Measurements from ENCODE around the gene WDR89.
"Not testable (repeated sequence)": the region's sequence is repeated elsewhere in the genome, so short reads cannot be mapped to it uniquely, and the experiment has no call there.

WDR89 gene

DNA sequence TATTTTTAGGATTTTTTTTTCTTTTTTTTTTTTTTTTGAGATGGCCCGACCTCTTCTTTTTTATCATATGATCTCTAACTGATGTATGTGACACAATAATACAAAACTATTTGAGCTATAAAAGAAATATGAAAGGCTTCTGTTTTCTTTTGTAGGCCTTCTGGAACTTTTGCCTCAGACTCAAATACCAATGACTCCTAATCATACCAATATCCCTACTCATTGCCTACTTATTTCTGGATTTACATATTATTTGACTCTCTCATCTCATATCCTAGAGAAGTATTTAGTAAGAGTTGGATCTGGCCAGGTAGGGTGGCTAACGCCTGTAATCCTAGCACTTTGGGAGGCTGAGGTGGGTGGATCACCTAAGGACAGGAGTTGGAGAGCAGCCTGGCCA is 12.7 kb upstream of the WDR89 start:
- no peak for DNase-seq (ENCODE audit: low read depth)

DNA sequence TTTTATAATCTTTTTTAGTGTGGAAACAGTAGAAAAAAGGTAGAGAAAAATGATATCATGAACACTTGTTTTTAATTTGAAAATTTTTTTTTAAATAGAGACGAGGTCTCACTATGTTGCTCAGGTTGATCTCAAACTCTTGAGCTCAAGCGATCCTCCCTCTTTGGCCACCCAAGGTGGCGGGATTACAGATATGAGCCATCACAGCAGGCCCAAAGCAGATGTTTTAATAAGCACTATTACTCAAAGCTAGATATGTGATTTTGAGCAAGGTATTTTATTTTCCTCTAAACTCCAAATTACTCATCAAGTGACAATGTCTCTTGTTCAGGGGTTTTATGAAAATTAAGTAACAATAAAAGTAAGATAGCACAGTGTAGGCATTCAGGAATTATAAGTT is 10.7 kb upstream of the WDR89 start:
- DNase-seq (ENCODE audit: low read depth): no peak

DNA sequence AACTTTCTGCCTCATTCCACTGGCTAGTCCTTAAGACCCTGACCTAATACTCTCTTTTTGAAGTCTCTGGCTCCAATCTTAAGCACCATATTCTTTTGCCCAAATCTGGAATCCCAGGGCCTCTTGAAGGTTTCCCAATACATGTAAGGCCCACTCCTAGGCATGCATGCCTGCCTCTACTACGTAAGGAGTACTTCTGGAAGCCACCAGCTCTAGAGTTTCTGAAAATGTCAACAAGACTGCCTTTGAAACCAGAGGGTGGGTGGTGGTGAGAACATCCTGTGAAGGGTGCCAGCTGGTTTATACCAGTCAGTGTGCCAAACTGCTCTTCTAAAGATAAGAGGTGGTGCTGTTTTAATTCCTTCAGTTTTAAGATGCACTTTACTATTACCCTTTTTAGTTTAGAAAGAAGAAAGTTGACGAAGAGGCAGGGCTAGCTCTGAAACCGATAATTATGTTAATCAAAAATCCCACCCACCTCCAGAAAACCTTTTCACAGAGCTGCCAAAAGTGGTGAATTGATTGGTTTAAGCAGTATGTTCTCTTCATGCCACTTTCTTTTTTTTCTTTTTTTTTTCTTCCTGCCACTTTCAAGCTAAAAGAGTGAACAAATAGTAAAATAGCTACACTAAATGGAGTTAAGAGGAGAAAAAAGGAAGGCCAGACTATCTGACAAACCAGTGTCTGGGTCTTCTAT is 8.7 kb upstream of the WDR89 start:
- DNase-seq (ENCODE audit: low read depth): peak; percentile 30

DNA sequence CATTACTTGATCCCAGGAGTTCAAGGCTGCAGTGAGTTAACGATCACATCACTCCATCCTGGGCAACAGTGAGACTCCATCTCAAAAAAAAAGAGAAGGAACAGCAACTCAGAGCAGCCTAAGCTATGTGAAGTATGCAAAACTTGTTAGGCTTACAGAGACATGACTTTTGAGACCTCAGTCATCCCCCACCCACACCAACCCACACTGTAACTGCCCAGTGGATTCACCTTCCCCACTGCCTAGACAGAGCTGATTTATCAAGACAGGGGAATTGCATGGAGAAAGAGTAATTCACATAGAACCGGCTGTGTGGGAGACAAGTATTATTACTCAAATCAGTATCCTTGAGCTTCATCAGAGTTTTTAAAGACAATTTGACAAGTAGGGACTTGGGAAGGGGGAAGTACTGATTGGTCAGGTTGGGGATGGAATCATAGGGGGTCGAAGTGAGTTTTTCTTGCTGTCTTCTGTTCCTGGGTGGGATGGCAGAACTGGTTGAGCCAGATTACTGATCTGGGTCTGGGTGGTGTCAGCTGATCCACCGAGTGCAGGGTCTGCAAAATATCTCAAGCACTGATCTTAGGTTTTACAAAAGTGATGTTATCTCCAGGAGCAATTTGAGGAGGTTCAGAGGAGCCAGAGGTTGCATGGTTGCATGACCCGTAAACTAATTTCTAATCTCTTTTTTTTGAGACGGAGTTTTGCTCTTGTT is 6.2 kb upstream of the WDR89 start:
- no peak for DNase-seq (ENCODE audit: low read depth)

DNA sequence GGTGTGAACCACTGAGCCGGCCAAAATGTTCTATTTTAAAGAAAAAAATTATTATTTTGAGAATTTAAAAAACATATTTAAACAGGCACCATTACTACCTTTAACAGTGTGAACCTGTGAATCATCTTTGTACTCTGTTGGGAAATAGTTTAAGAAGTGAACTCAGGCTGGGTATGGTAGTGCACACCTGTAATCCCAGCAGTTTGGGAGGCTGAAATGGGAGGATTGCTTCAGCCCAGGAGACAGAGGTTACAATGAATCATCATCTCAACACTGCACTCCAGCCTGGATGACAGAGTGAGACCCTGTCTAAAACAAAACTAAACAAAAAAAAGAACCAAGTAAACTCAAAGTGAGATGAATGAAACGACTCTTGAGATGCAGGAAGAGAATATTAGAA is 3.1 kb upstream of the WDR89 start:
- DNase-seq (ENCODE audit: low read depth): no peak

DNA sequence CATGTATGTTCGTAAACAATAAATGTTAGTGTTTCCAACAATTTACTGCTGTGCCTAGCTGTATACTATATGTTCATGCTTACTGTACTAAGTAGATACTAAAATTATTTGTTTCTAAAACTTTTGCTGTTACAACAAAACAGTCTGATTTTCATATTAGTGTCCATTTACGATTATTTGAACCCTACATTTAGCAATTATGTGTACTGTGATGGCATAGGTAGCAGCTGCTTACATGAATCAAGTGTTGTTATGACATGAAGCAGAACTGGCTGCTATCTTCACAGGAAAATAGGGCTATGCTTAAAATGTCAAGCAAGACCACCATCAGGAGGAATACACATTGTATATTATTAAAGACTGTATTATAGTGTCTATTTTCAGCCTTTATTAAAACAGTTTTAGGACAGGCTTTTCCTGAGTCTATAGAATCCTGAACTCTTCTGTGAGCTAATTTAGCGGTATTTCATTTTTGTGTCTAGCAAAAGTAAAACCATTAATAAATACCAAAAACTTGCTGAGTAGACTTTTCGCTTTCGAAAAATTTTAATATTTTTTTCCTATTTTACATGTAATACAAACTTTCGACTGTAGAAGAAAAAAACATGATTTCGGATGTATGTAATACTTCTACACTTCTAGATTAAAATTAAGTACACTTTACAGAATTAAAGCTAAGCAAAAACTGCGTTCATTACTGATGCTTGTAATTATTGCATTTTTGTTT is 1.1 kb upstream of the WDR89 start:
- DNase-seq (ENCODE audit: low read depth): no peak

DNA sequence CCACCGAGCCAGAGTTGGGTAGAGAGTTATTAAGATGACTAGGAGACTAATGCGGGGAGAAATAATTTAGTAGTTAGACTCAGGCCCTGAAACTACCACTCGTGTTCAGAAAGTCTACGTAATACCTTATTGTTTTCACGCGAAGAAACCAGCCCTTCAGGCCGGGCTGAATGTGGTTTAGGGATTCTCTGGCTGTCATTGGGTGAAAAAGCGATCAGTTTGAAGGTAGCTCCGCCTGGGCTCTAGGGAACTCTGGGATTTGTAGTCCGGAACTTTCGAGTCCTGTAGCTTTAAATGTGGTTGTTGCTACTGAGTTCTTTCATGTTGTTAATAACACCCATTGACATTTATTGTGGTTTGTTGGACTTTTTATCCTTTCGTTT is 549 bp upstream of the WDR89 start:
- DNase-seq (ENCODE audit: low read depth): peak; percentile 76

DNA sequence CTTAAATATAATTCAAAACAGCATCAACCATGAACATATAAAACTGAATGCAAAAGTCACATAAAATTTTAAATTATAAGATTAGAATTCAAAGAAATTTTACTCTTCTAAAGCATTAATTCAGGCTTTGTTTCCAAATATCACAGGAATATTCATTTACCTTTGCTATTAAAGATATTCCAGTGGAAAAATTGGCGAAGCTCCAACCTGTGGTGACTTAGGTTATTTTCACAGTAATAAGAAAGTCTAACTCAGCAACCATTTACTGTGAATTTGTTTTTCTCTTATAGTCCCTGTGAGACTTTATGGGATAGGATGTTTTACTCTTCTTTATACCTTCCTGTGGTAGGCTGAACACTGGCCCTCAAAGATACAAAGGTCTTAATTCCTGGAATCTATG is 3.2 kb downstream of the WDR89 start:
- no peak for DNase-seq (ENCODE audit: low read depth)

DNA sequence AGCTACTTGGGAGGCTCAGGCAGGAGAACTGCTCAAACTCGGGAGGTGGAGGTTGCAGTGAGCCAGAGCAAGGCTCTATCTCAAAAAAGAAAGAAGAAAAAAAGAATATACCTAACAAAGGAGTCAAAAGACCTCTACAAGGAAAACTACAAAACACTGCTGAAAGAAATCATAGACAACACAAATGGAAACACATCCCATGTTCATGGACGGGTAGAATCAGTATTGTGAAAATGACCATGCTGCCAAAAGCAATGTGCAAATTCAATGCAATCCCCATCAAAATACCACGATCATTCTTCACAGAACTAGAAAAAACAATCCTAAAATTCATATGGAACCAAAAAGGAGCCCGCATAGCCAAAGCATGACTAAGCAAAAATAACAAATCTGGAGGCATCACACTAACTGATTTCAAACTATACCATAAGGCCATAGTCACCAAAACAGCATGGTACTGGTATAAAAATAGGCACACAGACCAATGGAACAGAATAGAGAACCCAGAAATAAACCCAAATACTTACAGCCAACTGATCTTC is 5.5 kb downstream of the WDR89 start:
- not testable (repeated sequence) for DNase-seq (ENCODE audit: low read depth)

DNA sequence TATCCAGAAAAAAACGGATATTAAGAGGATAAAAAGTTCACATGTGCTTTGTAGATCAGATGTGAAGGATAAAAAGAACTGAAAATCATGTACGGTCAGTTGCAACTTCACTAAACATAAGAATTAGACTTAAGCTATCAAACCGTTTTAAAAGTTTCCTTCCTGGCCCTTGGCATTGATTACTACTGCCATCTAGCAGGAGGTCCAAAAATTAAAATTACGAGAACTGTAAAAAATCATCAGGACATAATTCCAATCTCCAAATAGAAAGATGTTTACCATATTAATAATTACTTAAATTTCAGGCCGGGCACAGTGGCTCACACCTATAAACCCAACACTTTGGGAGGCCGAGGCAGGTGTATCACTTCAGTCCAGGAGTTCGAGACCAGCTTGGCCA is 7.9 kb downstream of the WDR89 start:
- no peak for DNase-seq (ENCODE audit: low read depth)

DNA sequence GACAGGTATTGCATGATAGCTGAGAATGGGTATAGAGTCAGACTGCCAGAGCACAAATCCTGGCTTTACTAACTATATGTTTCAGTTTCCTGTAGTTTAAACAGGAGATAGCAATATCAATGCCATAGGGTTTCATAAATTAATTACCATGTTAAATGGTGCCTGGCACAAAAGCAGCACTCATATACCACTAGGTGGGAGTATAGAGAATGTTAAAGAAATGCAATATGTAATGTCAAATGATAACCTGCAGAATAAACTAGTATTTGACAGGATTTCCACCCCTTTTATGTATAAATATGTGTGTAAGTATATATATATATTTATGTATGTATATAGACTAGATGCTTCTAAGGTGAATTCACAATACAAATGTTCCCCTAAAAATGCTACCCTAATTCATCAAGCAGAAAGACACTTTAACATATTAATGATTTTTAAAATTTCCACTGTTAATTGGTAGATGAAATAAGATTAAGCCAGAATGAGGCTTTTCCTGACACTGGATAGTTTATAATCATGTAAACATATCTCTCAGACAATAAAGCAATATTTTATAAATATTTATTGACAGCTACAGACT is 8.6 kb downstream of the WDR89 start:
- no peak for DNase-seq (ENCODE audit: low read depth)

DNA sequence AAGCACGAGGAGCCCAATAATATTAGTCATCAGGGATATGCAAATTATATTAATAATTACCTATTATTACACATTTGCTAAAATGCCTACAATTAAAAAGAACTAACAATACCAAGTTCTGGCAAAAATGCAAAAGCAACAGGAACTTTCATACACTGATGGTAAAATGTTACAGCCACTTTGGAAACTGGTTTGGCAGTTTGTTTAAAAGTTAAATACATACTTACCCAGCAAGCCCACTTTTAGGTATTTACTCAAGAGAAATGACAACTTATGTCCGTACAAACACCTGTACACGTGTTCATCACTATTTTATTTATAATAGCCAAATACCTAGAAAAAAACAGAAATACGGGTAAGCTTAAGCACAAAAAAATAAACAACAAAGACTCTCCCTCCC is 17.0 kb downstream of the WDR89 start:
- DNase-seq (ENCODE audit: low read depth): no peak

DNA sequence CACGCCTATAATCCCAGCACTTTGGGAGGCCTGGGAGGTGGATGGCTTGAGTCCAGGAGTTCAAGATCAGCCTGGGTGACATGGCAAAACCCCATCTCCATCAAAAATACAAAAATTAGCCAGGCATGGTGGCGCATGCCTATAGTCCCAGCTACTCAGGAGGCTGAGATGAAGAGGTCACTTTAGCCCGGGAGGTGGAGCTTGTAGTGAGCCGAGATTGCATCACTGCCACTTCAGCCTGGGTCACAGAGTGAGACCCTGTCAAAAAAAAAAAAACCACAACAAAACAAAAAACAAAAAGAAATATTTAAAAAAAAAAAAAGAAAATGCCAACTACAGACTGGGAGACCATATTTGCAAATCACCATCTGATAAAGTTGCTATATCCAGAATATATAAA is 17.5 kb downstream of the WDR89 start:
- no peak for DNase-seq (ENCODE audit: low read depth)

DNA sequence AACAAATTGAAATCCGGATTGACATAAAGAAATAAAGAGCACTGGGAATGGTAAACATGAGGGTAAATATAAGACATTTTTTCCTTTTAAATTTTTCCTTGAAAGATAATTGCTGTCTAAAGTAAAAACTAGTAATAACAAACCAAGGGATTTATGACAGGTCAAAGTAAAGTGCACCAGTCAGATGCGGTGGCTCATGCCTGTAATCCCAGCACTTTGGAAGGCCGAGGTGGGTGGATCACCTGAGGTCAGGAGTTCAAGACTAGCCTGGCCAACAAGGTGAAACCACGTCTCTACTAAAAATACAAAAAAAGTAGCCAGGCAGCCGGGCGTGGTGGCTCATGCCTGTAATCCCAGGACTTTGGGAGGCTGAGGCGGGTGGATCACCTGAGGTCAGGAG is 19.7 kb downstream of the WDR89 start:
- DNase-seq (ENCODE audit: low read depth): not testable (repeated sequence)

DNA sequence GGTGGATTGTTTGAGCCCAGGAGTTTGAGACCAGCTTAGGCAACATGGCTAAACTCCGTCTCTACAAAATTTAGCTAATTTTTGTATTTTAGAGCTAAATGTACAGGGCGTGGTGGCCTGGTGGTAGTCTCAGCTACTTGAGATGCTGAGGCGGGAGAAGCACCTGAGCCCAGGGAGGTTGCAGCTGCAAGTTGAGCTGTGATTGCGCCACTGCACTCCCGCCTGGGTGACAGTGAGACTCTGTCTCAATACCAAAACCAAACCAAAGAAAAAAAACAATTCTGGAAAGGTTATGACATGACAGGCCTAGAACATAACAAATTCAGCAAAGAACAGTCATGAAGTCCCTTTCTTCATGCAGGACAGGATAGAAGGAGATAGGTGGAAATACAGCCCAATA is 25.7 kb downstream of the WDR89 start:
- DNase-seq (ENCODE audit: low read depth): no peak

DNA sequence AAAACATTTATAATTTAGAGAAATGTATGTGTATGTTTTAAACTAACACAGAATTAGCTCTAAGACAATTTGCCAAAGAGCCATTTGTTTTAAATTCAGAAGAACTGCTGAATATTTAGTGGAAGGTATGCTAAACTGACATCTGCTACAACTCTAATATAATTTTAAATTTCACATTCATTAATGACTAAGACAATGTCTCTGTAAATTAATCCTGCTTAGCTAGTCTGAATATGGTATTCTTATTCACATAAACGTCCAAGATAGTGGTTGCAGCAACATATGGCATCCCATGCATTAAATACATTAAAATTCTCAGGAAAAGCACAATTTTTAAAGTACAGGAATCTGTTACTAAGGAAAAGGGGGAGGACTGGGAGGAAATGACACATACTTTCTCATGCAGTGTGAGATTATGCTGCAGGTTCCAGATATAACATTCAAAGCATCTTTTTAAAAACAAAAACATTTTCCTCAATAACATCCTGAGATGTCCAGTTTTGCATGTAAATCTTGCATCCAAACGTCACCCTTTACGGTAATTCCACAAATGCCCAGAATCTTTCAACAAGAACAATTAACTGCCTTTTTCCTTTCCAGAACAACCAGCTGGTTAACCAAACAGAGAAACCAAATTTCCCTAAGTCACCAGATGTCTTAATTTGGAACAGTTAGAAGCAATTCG is 26.9 kb downstream of the WDR89 start:
- no peak for DNase-seq (ENCODE audit: low read depth)

DNA sequence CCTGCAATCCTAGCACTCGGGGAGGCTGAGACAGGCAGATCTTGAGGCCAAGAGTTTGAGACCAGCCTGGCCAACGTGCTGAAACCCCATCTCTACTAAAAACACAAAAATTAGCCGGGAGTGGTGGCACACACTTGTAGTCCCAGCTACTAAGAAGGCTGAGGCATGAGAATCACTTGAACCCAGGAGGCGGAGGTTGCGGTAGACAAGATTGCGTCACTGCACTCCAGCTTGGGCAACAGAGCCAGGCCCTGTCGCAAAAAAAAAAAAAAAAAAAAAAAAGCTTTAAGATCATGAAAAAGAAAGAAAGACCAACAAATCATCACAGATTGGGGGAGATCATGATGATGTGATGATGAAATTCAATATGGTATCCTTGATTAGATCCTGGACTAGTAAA is 30.6 kb downstream of the WDR89 start:
- DNase-seq (ENCODE audit: low read depth): no peak

DNA sequence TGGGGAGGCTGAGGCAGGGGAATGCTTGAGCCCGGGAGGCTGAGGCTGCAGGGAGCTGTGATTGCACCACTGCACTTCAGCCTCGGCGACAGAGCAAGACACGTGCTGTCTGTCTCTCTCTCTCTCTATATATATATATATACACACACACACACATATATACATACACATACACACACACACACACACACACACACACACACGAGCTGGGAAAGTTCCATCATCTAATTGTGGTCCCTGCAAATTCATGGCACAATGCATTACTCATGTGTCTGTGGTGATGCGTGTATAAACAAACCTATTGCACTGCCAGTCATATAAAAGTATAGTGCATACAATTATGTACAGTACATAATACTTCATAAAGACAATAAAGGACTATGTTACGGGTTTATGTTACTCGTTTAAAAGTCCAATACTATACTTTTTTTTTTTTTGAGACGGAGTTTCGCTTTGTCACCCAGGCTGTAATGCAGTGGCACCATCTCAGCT is 36.6 kb downstream of the WDR89 start:
- DNase-seq (ENCODE audit: low read depth): no peak

DNA sequence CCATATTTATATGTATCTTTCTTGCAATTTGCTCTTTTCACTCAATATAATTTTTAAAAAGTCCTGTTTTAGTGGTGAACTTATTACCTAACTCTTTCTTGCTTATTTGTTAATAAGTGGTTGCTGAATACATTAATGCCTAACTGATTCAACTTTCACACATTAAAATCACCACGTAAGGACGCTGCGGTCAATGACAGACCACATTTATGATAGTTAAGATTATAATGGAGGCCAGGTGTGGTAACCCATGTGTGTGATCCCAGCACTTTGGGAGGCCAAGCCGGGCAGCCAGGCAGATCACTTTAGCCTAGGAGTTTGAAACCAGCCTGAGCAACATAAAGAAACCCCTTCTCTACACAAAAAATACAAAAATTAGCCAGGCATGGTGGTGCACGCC is 37.0 kb downstream of the WDR89 start:
- no peak for DNase-seq (ENCODE audit: low read depth)

DNA sequence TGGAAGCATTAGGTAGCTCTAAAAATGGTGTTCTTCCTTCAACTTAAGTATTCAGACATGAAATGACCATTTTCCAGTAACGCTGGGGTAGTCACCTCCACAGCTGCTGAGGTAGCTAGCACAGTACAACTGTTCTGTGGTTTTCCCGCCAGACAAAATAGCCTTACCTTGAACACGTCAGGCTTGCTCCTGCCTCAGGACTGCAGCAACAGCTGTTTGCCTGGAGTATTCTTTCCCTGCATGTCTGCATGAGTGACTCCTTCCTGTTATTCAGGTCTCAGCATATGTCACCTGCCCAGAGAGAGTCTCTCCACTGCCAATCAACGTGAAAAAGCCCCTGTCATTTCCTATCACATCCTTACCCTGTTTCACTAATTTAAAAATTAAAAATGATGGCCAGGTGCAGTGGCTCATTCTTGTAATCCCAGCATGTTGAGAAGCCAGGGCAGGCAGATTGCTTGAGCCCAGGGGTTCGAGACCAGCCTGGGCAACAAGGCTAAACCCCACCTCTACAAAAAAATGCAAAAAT is 37.9 kb downstream of the WDR89 start:
- no peak for DNase-seq (ENCODE audit: low read depth)

DNA sequence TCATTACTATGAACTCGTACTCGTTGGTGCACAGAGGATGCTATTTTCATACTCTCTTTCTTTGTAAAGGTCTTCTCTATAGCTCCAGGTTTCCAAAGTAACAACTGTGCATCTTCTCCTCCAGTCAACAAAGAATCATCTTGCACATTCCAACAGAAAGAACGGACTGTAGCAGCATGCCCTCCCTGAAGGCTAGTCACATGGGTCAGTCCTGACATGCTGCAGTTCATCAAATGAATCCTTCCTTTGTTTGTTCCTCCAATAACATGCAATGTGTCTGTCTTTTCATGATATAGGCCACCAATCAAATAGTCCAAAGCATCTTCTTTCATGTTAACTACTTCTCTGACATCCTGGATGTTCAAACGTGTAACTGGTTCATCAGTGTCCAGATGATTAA is 42.9 kb downstream of the WDR89 start:
- DNase-seq (ENCODE audit: low read depth): no peak

Measured in stimulated activated CD4-positive, alpha-beta T cell treated with anti-CD3 and anti-CD28 coated beads, Interleukin-2, amount 100 ng/mL, for 4 hours (primary cell).